ENCODE results near the gene B4GAT1.
"Not testable (repeated sequence)": the region's sequence is repeated elsewhere in the genome, so short reads cannot be mapped to it uniquely, and the experiment has no call there.

The B4GAT1 gene

DNA sequence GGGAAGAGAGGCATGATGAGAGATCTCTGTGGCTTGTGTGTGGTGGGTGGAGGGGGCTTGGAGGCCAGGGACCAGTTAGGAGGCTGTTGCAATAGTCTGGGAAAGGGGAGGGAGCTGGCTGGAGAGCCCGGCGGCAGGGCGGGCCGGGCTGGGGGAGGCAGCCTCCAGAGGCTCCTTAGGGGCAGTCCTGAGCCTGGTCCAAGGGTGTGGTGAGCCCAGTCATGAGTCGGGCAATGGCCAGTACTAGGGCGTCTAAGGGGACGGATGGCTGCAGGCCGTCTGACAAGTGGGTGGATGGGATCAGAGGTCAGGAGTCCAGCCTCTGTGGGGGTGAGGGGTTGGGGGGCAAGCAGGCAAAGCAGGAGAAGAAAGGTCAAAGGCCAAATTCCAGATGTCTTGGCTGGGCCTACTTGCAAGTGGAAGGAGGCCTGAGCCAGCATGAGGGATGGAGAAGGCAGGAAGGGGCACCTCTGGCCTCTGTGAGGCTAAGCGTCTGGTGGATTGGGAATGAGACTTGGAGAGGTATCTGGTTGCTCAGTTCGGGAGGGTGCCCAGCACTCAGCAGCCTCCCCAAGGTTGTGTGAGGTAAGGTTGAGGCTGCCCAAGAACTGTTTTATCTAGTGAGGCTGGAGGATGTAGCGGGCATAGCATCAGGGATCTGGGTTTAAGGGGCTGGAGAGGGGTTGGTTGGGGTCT is 24.5 kb downstream of the B4GAT1 start:
- DNase-seq, result no peak

DNA sequence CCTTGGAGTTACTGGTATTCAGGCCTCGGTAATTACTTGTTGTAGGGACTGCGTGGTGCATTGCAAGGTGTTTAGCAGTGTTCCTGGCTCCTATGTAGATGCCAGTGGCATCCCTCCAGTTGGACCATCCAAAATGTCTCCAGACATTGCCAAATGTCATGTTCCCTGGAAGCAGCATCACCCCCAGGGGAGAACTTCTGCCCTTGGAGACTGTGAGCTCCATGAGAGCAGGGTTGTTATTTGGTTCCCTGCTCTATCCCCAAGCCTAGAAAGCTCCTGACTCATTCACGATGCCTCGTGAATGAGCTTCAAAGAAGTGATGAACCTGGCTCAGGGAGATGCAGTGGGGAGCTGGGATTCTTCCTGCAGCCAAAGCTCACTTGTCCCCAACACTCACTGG is 25.8 kb downstream of the B4GAT1 start:
- DNase-seq, result no peak

DNA sequence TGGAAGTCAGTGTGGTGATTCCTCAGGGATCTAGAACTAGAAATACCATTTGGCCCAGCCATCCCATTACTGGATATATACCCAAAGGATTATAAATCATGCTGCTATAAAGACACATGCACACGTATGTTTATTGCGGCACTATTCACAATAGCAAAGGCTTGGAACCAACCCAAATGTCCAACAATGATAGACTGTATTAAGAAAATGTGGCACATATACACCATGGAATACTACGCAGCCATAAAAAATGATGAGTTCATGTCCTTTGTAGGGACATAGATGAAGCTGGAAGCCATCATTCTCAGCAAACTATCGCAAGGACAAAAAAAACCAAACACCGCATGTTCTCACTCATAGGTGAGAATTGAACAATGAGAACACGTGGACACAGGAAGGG is 26.7 kb downstream of the B4GAT1 start:
- not testable (repeated sequence) for DNase-seq

DNA sequence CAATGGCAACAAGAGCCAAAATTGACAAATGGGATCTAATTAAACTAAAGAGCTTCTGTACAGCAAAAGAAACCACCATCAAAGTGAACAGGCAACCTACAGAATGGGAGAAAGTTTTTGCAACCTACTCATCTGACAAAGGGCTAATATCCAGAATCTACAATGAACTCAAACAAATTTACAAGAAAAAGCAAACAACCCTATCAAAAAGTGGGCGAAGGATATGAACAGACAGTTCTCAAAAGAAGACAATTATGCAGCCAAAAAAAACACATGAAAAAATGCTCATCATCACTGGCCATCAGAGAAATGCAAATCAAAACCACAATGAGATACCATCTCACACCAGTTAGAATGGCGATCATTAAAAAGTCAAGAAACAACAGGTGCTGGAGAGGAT is 27.1 kb downstream of the B4GAT1 start:
- not testable (repeated sequence) for DNase-seq

DNA sequence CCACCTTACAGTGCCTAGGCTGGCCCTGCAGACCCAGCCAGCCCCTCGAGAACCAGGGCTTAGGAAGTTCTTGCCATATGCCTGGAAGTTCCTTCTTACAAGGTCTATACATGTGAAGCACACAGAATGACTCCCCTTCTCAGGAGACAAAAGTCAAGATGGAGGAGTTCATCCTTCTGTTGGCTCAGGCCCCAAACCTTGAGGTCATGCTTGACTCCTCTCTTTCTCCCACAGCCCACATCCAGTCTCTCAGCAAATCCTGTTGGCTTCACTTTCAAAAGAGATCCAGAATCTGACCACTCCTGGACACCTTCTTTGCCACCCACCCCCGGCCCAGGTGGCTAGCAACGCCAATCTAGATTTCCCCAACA is 28.8 kb downstream of the B4GAT1 start:
- DNase-seq, result no peak

DNA sequence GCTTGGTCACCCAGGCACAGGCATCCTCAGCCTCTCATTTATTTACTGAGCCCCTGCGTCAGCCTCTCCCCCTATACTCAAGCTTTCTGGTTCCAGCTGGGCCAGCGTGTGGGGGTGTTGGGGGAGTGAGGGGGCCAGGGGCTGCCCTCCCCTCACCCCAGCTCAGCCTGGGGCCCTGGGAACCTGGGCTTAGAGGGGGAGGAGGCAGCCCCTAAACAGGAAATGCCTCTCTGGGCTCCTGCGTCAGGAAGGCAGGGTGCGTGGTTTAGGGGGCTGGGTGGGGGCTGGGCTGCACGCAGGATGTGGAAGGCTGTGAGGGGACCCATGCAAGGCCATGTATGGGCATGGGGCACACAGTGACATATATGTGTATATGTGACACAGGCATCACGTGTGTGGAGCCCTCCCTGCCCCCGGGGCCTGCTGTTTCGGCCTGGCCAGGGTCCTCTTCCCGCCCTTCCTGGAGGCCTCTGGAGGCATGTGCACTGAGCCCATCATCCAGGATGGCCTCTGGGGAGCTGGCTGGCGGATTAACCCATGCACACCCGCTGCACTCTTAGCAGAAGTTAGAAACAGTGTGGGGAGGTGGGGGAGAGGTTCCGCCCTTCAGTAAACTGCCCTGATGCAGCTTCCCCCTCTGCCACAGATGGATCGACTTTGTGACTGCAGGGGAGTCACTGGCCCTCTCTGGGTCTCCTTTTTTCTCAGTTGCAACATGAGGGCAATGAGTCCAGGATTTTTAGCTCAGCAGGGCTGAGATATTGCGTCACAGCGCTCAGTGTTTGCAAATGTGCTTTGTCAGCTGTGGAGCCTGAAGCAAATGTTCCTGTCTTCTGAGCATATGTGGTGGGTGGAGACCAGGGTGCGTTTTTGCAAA is 29.5 kb downstream of the B4GAT1 start:
- DNase-seq, result peak; percentile 63 to 89 (median 81)

DNA sequence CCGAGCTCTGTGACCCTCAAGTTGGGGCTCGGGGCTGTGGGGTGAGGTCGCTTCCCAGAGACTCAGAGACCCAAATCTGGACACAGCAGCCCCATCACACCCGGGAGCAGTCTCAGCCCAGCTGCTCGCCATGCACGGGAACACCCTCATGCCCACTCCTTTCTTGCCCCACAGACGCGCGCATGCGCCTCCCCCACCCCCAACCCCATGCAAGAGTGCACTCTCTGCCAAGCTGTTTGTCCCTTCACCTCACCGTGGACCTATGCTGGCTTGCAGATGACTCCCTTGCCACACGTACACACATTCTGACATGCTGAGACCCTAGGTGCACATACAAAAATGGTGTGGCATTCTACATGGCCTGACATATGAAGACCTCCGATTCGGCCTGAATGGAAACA is 30.1 kb downstream of the B4GAT1 start:
- peak; percentile 31 to 87 (median 67) for DNase-seq

DNA sequence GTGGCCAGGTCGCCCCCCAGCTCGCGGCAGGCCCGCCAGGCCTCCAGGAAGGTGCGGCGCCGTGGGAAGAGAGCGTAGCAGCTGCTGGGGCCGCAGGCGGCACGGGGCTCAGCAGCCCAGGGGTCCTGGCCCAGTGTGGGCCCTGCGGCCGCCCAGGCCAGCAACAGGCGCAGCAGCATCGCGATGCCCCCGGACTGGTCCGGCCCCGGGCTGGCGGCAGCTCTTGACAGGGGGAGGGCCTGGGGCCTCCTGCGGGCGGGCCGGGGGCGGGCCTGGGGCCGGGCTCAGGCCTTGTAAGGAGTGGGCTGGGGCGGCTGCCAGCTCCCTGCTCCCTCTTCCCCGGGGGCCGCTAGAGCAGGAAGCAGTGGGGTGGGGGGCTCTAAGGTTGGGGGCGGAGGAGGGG is 30.6 kb downstream of the B4GAT1 start, which contains the start of gene CD248:
TSS of gene CD248 (minus strand) at position 196 of the 403 bp plus-strand sequence. CDS start at position 179, 17 bp downstream.
- DNase-seq, result peak in 2 of 6 experiments; percentile 35 to 46

DNA sequence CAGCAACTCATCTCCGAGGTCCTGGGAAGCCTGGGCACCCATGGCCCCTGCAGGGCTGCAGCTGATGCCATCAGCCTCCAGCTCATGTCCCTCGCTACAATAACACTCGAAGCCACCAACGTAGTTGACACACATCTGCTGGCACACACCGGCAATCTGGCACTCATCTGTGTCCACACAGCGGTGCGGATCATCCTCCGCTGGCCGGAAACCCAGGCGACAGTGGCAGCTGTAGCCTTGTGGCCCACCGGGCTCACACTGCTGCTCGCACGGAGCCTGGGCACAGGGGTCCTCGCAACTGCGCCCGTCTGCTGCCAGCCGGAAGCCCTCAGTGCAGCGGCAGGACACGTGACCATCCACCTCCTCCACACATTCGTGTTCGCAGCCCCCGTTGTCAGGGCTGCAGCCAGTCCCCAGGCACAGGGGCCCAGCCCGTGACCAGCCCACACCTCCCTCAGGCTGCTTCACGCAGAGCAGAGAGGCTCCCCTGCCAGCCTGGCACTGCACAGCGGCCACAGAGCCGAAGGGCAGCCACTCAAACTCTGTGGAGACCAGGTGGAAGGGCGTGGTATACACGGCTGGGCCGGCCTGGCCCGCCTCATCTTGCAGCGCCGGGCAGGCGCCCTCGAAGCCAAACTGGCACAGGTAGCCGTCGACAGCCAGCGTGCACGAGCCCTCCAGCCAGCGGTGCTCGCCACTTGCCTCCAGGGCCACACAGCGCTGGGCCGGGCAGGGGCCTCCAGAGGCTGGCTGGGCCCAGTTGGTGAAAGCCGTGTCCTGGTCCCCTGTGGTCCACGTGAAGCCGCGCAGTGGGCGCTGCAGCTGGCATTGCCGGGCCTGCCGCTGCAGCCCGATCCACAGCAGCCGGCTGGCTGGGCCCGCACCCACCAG is 31.3 kb downstream of the B4GAT1 start:
- DNase-seq, result no peak

DNA sequence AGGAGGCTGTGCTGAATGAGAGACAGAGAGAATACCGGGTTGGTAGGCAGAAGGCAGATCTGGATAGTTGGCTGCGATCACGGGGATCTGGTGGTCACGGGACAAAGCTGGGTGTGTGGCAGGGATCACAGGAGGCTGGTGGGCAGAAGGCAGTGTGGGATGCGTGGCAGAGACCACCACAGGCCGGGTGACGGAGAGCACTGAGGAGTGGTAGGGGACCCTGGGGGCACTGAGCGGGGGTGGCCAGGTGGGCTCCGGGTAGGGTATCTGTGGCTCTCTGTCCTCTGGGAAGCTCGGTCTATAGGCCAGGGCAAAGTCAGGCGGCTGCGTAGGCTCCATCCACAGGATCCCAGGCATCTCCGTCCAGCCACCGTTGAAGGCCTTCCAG is 31.9 kb downstream of the B4GAT1 start:
- DNase-seq, result no peak

DNA sequence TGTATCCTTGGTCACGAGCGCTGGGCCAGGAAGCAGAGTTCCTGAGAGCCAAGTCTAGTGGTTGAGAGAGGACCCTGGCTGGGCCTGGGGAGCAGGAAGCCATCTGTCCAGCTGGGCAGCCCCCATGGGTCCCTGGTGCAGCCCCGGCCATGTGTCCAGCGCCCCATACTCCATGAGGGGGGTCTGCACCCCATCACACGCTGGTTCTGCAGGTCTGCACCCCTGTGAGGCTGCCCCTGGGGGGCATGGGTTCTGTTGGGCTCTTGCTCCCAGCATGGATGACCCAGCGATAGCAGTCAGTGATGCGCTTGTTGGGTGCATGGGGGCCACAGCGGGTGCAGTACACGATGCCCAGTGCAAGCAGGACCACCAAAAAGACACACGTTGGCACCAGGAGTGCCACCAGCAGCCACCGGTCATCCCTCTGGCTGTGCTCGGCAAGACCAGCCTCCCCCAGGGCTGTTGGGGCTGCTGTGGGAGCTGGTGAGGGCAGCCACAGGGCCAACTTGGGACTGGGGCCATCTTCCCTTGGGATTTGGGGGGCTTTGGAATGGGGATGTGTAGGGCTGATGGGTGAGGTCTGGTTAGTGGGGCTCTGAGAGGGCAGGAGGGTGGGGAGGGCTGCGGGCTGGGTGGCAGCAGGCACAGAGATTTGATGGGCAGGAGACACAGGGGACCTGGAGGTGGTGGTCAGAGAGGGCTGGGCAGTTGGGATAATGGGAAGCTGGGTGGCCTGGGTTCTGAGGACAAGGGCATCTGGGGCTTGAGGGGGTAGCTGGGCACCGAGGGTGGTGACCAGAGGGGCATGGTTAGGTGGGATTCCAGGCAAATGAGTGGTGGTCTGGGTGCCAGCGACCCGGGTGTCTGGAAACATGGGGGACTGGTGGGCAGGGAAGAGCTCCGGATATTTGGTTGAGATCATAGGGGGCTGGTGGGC is 32.6 kb downstream of the B4GAT1 start:
- DNase-seq, result no peak

DNA sequence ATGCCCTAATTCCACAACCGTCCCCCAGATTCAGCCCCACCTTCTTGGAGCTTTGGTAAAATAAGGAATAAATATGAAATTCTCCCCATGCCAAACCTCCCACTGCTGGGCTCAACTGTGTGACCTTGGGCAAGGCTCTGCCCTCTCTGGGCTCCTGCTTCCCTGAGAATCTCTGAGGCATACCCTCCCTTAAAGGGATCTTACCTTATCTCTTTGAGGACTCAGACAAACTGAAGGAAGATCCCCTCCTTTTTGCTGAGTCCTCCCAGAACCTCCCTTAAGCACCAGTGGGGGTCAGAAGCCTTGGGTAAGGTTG is 33.3 kb downstream of the B4GAT1 start:
- no peak for DNase-seq

DNA sequence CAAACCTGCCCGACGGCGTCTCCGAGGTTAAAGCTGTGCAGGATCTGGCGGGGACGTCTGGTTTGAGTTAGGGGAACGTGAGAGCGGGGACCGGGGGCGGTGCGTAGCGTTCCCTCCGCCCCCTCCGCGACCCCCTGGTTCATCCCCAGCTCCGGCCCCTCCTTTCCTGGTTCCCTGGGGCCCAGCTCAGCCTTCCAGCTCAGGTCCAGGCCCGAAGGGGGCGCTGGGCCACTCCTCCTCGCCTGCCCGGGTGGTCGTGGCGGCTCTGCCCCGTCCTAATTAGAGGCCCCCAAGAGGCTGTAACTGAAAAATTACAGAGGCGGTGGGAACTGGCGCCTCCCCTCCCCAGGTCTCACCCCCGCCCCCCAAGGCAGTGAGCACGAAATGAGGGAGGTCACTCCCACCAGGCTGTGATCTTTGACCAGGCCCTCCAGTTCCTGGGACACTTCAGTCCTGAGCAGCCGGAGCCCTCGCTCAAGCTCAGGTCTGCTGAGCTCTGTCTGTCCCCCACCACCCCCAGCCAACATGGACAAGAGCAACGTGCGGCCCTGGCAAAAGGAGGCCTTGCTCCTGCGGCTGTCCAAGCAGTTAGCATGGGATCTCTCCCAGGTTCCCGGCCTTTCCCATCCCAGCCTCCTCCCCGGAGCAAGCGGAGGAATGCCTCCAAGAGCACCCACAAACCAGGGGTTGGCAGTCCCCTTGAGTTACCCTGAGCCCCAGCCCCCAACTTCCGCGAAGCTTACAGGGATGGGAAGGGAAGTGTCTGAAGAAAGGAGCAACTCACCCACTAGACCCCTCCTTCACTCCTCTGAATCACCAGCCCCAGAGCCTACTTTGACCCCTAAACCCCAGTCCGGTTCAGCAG is 33.9 kb downstream of the B4GAT1 start:
- DNase-seq, result no peak

DNA sequence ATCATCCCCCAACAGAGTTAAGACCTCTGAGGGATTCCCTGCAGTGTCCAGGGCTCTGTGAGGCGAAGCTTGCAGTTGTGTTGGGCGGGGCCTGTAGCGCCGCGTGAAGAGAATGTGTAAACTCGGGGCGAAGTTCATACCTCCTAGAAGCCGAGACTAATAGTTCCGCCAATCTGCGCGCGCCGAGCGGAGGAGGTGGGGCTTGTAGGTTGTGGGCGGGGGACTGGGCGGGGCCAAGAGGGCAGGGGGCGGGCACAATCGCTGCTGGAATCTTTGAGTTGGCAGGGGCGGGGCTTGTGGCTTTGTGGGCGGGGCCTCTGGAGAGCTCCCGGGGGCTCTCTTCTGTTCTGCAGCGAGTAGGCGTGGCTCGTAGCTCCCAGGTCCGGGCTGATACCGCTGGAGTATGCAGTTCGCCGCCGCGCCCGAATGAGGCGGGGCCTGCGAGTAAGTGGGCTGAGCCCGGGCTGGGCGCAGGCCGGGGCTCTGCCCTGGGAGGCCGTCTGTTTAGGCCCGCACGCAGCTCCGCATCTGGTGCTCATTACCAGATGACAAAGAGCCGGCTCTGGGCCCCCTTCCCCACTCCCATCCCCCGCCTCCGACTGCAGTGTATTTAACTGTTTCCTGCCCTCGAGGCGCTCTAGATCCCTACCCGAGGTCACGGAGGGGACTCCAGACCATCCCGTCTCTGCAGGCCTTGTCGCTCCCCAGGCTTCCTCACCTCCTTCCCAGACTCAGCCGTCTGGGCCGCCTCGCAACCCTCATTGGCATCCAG is 34.7 kb downstream of the B4GAT1 start:
- peak; percentile 98 to 100 (median 100) for DNase-seq

DNA sequence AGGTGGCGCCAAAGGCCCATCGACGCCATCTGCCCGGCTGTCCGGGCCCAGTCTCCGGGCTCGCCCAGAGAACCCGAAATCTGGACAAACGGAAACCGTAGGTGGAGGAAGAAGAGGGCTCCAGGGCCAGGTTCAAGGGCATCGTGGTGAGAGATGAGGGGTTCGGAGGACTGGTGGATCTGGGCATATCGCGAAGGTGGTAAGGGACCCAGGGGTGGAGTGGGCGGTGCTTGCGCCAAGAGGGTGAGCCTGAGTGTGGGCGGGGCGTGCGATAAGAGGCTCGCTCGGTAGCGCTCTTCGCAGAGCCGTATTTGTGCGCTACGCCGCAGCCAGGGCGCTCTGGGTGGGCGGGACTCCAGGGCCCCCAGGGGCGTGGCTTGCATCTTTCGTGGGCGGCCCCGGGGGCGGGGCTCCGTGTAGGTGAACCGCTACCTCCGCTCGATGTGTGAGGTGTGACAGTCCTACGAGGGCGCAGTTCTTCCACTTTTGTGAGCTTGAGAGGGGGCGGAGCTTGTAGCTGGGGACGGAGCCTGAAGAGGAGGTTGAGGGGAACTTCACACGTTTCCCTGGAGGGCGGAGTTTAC is 35.4 kb downstream of the B4GAT1 start:
- DNase-seq, result peak; percentile 98 to 100 (median 99)

DNA sequence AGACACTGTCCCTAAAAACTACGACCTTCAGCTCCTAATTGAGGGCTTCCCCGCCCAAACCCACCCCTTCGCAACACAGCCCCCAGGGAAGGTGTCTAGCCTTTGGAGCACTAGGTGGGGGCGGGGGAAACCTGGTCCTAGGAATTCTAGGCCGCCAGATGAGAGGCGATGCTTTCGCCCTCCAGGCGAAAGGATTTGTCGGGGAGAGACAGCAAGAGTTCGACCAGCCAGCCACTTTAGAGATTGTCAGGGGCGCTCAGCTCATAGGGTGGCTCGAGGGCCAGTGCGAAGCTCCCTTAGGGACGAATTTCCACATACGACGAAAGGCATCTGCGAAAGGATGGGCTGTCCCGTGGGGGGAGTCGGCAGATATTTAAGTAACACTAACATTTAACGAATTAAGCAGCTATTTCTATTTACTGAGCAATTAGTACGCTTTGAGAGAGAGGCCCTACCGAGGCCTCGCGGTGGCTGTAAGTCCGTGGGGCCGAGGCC is 35.9 kb downstream of the B4GAT1 start:
- DNase-seq, result no peak

DNA sequence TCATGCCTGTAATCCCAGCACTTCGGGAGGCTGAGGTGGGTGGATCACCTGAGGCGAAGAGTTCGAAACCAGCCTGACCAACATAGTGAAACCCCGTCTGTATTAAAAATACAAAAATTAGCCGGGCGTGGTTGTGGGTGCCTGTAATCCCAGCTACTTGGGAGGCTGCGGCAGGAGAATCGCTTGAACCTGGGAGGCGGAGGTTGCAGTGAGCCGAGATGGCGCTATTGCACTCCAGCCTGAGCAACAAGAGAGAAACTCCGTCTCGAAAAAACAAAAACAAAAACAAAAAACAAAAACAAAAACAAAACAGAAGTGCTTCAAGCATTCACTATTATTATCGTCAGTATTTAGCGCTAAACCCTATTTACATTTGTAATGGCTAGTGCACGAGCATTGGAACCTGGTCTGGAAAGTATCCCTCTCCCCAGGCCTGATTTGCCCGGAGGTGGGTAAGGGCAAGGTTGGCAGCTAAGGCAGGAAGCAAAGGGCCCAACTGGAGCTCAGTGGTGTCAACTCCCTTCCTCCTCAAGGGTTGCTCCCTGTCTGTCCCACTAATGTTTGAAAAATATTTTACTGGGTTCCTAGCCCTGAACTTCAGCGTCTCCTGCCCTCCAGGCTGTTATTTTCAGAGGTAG is 36.5 kb downstream of the B4GAT1 start:
- not testable (repeated sequence) for DNase-seq

DNA sequence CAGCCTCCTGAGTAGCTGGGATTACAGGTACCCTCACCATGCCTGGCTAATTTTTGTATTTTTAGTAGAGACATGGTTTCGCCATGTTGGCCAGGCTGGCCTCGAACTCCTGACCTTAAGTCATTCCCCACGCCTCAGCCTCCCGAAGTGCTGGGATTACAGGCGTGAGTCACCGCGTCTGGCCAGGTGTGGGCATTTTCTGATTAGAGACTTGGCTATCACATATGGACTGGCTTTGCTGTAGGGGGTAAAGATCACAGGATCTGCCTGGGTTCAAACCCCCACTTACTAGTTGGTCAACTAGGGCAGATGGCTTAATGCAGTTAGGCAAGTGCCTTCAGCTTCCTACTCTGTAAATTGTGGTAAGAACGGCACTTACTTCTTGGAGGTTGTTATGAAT is 37.1 kb downstream of the B4GAT1 start:
- DNase-seq, result no peak

DNA sequence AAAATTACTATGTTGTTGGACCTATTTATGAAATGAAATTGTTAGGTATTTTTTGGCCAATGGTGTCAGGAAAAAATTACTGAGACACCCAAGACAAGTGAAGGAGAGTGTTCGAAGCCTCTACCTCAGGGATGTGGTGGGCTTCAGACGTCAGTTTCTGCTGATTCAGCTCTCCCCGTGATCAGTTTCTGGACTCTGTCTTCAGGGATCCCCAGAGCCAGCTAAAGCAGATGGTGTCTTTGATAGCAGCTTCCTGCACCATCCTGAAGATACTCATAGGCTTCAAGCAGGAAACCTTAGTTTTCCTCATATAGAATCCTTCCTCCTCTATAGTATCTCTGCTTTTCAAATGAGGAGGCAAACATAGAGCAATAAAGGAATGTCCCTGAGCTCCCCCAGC is 38.0 kb downstream of the B4GAT1 start:
- DNase-seq, result no peak
